HepG2 (cell line): ENCODE data around the gene WDR18. TPM values are rescaled to one million over a fixed set of nuclear protein-coding genes. Genes with fewer than 3 reads are reported as not detected.
A peak's percentile ranks its signal among the peaks of the same experiment; 100 is the strongest.

Source experiments
- ASH2L ChIP-seq: fragments of 300-600, 200-600 bp; sonication (generic); IDR thresholded peaks from 2 replicates; pipeline ENCODE4 v1.7.0; 2017; ENCODE audit warnings: low read depth, mild to moderate bottlenecking, moderate library complexity, mixed read lengths, low read length; ENCODE audit not compliant: insufficient read length
- HHEX ChIP-seq: IDR thresholded peaks from 2 replicates; pipeline ENCODE4 v1.6.1; 2016; ENCODE audit warnings: control low read depth
- KLF16 ChIP-seq, 2 experiments: sonication (generic) in 1 of 2; formaldehyde crosslinking in 1 of 2; IDR thresholded peaks; 2 replicates each; pipeline versions ENCODE4 v1.6.1 to v1.8.0; 2016 to 2023; ENCODE audit warnings: missing genetic modification reagents in 2 of 2, missing compliant biosample characterization in 1 of 2
- KMT2B ChIP-seq: IDR thresholded peaks from 2 replicates; pipeline ENCODE4 v1.6.1; 2016; ENCODE audit warnings: missing genetic modification reagents, missing compliant biosample characterization
- NAIF1 ChIP-seq: sonication (generic); formaldehyde crosslinking; IDR thresholded peaks from 2 replicates; pipeline ENCODE4 v1.5.0; 2020; ENCODE audit warnings: mild to moderate bottlenecking, missing genetic modification reagents, borderline replicate concordance
- NR2F2 ChIP-seq: IDR thresholded peaks from 2 replicates; pipeline ENCODE4 v1.6.1; 2012; ENCODE audit warnings: low read depth, inconsistent platforms, borderline replicate concordance
- SP4 ChIP-seq: sonication (generic); formaldehyde crosslinking; IDR thresholded peaks from 2 replicates; pipeline ENCODE4 v1.8.1; 2023; ENCODE audit warnings: mild to moderate bottlenecking, missing genetic modification reagents
- ZFP36 ChIP-seq: fragments of 150-350 bp; IDR thresholded peaks from 2 replicates; pipeline ENCODE4 v1.6.1; 2018; ENCODE audit warnings: borderline replicate concordance, low read length, low read depth; ENCODE audit not compliant: partially characterized antibody
- ZFP37 ChIP-seq: sonication (generic); formaldehyde crosslinking; IDR thresholded peaks from 2 replicates; pipeline ENCODE4 v1.4.0; 2020; ENCODE audit warnings: missing genetic modification reagents, borderline replicate concordance
- ZNF205 ChIP-seq: IDR thresholded peaks from 2 replicates; pipeline ENCODE4 v1.6.1; 2018; ENCODE audit warnings: missing biosample characterization, missing genetic modification reagents
- ZNF335 ChIP-seq: sonication (generic); formaldehyde crosslinking; IDR thresholded peaks from 2 replicates; pipeline ENCODE4 v1.4.0; 2020; ENCODE audit warnings: missing genetic modification reagents
- polyA plus RNA-seq, 8 experiments: library from polyadenylated mRNA; depleted of rRNA in 3 of 8; stranded (reverse) in 7 of 8; unstranded in 1 of 8; fragments of >200 nt; fragmentation: Illumina TruSeq in 4 of 8; extraction: Trizol in 4 of 8; gene quantifications; 2 replicates each; pipeline versions ENCODE4 v1.2.1 to v1.2.3, GENCODE V29; 2011 to 2016; ENCODE audit warnings: low read depth in 4 of 8, missing spikeins in 1 of 8, mixed read lengths in 1 of 8; ENCODE audit not compliant: insufficient read depth in 1 of 8
- total RNA-seq, 5 experiments: library from RNA; depleted of rRNA; stranded (reverse); fragments of >200 nt; fragmentation: Illumina TruSeq; extraction: Trizol; gene quantifications; 2 replicates each; pipeline ENCODE4 v1.2.3, GENCODE V29; 2016; ENCODE audit warnings: low read depth in 1 of 5
- TF ChIP-seq, protein P1 (sequence below): sonication (generic); formaldehyde crosslinking; IDR thresholded peaks from 2 replicates; pipeline ENCODE4 v1.8.0; 2023; ENCODE audit warnings: mild to moderate bottlenecking, missing genetic modification reagents
- TF ChIP-seq, protein P2 (sequence below): IDR thresholded peaks from 2 replicates; pipeline ENCODE4 v1.6.1; 2012; ENCODE audit warnings: low read length, improper control_type of control experiment
- TF ChIP-seq, protein P3 (sequence below): IDR thresholded peaks from 2 replicates; pipeline ENCODE4 v1.6.1; 2016; ENCODE audit warnings: mild to moderate bottlenecking, missing biosample characterization, missing genetic modification reagents
- TF ChIP-seq, protein P4 (sequence below): sonication (generic); formaldehyde crosslinking; IDR thresholded peaks from 2 replicates; pipeline ENCODE4 v1.5.0; 2020; ENCODE audit warnings: missing genetic modification reagents
- TF ChIP-seq, protein P5 (sequence below): sonication (generic); formaldehyde crosslinking; IDR thresholded peaks from 2 replicates; pipeline ENCODE4 v1.4.0; 2020; ENCODE audit warnings: low read depth, missing genetic modification reagents
- TF ChIP-seq, protein P6 (sequence below): sonication (generic); formaldehyde crosslinking; IDR thresholded peaks from 2 replicates; pipeline ENCODE4 v1.4.0; 2020; ENCODE audit warnings: low read depth, mild to moderate bottlenecking, missing genetic modification reagents

Gene WDR18
- total and polyA plus RNA-seq, 2 of the 13 experiments (the other 11 are each of a cell fraction or from before 2014, with no cell fraction given), result 36.4 to 47.6 TPM

DNA sequence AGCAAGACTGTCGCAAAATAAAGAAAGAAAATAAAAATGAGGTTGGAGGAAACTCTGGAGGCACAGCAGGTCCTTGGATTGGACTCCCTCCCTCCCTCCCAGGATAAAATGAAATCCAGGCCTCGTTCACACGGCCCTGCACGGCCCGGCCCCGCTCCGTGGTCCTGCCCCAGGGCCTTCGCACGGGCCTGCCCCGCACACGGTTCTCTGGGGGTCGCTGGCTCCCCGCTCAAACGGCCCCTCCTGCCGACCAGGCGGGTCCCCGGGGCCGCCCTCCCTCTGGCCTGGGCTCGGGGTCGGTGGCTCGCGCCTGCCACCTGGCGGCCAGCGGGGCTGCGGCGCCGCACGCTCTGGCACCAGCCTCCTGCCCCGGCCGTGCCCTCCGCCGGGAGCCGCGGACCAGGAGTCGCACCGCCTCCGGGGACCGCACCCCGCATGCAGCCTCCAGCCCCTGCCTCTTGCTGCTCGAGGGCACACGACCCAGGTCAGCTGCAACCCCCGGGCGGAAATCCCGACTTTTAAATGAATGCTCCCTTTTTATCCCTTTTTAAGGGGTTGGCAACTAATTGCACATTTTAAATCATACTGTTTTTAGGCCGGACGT, 1.5 kb upstream of the WDR18 start (continued):
- TF ChIP-seq, protein P1, sequence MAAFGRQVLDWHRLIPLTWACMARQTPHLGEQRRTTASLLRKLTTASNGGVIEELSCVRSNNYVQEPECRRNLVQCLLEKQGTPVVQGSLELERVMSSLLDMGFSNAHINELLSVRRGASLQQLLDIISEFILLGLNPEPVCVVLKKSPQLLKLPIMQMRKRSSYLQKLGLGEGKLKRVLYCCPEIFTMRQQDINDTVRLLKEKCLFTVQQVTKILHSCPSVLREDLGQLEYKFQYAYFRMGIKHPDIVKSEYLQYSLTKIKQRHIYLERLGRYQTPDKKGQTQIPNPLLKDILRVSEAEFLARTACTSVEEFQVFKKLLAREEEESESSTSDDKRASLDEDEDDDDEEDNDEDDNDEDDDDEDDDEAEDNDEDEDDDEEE (CRISPR knock-in tag), result no peak; the same call in 1 of the 2 replicates
- TF ChIP-seq ZFP36, result no peak
- TF ChIP-seq ZFP37 (CRISPR knock-in tag), result no peak
- TF ChIP-seq SP4 (CRISPR knock-in tag), result peak; percentile 81
- TF ChIP-seq KLF16 (CRISPR knock-in tag; IDR thresholded peaks at IDR 0.05), result no peak
- TF ChIP-seq, protein P2, sequence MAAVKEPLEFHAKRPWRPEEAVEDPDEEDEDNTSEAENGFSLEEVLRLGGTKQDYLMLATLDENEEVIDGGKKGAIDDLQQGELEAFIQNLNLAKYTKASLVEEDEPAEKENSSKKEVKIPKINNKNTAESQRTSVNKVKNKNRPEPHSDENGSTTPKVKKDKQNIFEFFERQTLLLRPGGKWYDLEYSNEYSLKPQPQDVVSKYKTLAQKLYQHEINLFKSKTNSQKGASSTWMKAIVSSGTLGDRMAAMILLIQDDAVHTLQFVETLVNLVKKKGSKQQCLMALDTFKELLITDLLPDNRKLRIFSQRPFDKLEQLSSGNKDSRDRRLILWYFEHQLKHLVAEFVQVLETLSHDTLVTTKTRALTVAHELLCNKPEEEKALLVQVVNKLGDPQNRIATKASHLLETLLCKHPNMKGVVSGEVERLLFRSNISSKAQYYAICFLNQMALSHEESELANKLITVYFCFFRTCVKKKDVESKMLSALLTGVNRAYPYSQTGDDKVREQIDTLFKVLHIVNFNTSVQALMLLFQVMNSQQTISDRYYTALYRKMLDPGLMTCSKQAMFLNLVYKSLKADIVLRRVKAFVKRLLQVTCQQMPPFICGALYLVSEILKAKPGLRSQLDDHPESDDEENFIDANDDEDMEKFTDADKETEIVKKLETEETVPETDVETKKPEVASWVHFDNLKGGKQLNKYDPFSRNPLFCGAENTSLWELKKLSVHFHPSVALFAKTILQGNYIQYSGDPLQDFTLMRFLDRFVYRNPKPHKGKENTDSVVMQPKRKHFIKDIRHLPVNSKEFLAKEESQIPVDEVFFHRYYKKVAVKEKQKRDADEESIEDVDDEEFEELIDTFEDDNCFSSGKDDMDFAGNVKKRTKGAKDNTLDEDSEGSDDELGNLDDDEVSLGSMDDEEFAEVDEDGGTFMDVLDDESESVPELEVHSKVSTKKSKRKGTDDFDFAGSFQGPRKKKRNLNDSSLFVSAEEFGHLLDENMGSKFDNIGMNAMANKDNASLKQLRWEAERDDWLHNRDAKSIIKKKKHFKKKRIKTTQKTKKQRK, result no peak
- TF ChIP-seq, protein P3, sequence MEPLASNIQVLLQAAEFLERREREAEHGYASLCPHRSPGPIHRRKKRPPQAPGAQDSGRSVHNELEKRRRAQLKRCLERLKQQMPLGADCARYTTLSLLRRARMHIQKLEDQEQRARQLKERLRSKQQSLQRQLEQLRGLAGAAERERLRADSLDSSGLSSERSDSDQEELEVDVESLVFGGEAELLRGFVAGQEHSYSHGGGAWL (CRISPR knock-in tag), result peak; percentile 26; the same call in 1 of the 2 replicates
- TF ChIP-seq, protein P4, sequence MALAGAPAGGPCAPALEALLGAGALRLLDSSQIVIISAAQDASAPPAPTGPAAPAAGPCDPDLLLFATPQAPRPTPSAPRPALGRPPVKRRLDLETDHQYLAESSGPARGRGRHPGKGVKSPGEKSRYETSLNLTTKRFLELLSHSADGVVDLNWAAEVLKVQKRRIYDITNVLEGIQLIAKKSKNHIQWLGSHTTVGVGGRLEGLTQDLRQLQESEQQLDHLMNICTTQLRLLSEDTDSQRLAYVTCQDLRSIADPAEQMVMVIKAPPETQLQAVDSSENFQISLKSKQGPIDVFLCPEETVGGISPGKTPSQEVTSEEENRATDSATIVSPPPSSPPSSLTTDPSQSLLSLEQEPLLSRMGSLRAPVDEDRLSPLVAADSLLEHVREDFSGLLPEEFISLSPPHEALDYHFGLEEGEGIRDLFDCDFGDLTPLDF (CRISPR knock-in tag), result no peak
- TF ChIP-seq, protein P5, sequence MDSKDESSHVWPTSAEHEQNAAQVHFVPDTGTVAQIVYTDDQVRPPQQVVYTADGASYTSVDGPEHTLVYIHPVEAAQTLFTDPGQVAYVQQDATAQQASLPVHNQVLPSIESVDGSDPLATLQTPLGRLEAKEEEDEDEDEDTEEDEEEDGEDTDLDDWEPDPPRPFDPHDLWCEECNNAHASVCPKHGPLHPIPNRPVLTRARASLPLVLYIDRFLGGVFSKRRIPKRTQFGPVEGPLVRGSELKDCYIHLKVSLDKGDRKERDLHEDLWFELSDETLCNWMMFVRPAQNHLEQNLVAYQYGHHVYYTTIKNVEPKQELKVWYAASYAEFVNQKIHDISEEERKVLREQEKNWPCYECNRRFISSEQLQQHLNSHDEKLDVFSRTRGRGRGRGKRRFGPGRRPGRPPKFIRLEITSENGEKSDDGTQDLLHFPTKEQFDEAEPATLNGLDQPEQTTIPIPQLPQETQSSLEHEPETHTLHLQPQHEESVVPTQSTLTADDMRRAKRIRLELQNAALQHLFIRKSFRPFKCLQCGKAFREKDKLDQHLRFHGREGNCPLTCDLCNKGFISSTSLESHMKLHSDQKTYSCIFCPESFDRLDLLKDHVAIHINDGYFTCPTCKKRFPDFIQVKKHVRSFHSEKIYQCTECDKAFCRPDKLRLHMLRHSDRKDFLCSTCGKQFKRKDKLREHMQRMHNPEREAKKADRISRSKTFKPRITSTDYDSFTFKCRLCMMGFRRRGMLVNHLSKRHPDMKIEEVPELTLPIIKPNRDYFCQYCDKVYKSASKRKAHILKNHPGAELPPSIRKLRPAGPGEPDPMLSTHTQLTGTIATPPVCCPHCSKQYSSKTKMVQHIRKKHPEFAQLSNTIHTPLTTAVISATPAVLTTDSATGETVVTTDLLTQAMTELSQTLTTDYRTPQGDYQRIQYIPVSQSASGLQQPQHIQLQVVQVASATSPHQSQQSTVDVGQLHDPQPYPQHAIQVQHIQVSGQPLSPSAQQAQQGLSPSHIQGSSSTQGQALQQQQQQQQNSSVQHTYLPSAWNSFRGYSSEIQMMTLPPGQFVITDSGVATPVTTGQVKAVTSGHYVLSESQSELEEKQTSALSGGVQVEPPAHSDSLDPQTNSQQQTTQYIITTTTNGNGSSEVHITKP, result no peak
- TF ChIP-seq ZNF335 (CRISPR knock-in tag), result no peak
- TF ChIP-seq HHEX (CRISPR knock-in tag), result no peak
- no peak for TF ChIP-seq NAIF1 (CRISPR knock-in tag)
- TF ChIP-seq ASH2L, result no peak
- TF ChIP-seq, protein P6, sequence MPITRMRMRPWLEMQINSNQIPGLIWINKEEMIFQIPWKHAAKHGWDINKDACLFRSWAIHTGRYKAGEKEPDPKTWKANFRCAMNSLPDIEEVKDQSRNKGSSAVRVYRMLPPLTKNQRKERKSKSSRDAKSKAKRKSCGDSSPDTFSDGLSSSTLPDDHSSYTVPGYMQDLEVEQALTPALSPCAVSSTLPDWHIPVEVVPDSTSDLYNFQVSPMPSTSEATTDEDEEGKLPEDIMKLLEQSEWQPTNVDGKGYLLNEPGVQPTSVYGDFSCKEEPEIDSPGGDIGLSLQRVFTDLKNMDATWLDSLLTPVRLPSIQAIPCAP, result no peak
- no peak for TF ChIP-seq ZNF205 (CRISPR knock-in tag)
- 0 out of 2 replicates have a peak, but pooled peaks have one; percentile 27 for TF ChIP-seq NR2F2
- no peak for TF ChIP-seq KMT2B (CRISPR knock-in tag)
